Measurements from ENCODE around the gene SAMD15. TPM values are rescaled to one million over a fixed set of nuclear protein-coding genes. Genes with fewer than 3 reads are reported as not detected.

Gene SAMD15
- total RNA-seq, 1 experiment from 2014 or later = 1.4 TPM

GRCh38 chr14:77424862-77425261, 47.7 kb downstream of the SAMD15 start:
- in situ Hi-C loops (cut with HindIII; ENCODE audit: low pct_unique_long_range_greater_than_20kb, low sequenced_read_pairs) = no loop called here
- no peak for DNase-seq (ENCODE audit: low read depth, low spot score)

GRCh38 chr14:77426396-77426795, 49.2 kb downstream of the SAMD15 start:
- DNase-seq (ENCODE audit: low read depth, low spot score) = no peak
- in situ Hi-C loops (cut with HindIII; ENCODE audit: low pct_unique_long_range_greater_than_20kb, low sequenced_read_pairs) = no loop called here

GRCh38 chr14:77436042-77436441, 58.9 kb downstream of the SAMD15 start:
- DNase-seq (ENCODE audit: low read depth, low spot score) = no peak
- in situ Hi-C loops (cut with HindIII; ENCODE audit: low pct_unique_long_range_greater_than_20kb, low sequenced_read_pairs) = no loop called here

- DNase-seq (ENCODE audit: low read depth, low spot score) = no peak
- in situ Hi-C loops (cut with HindIII; ENCODE audit: low pct_unique_long_range_greater_than_20kb, low sequenced_read_pairs) = no loop called here
Observed at GRCh38 chr14:77438596-77438995, 61.4 kb downstream of the SAMD15 start.

- in situ Hi-C loops (cut with HindIII; ENCODE audit: low pct_unique_long_range_greater_than_20kb, low sequenced_read_pairs) = no loop called here
- no peak for DNase-seq (ENCODE audit: low read depth, low spot score)
Observed at GRCh38 chr14:77439861-77440260, 62.7 kb downstream of the SAMD15 start.

Other genes with a start within 250 kb of the SAMD15 start
- gene ZDHHC22, start 235.6 kb upstream of the SAMD15 start, total RNA-seq (2014; rRNA removed; shearing (Covaris generic)) = 0.08 and 0.13 TPM in 2 replicates
- 0.48 and 0.66 TPM in 2 replicates for gene TMEM63C, start 195.6 kb upstream of the SAMD15 start, total RNA-seq (2014; rRNA removed; shearing (Covaris generic))
- not detected in 2 replicates for gene NGB, start 106.2 kb upstream of the SAMD15 start, total RNA-seq (2014; rRNA removed; shearing (Covaris generic))
- 22.2 and 23.8 TPM in 2 replicates for gene POMT2, start 56.5 kb upstream of the SAMD15 start, total RNA-seq (2014; rRNA removed; shearing (Covaris generic))
- 51.3 and 67.4 TPM in 2 replicates for gene GSTZ1, start 56.3 kb upstream of the SAMD15 start, total RNA-seq (2014; rRNA removed; shearing (Covaris generic))
- 22.2 and 22.6 TPM in 2 replicates for gene TMED8, start 285 bp upstream of the SAMD15 start, total RNA-seq (2014; rRNA removed; shearing (Covaris generic))
- gene NOXRED1, start 46.1 kb downstream of the SAMD15 start, total RNA-seq (2014; rRNA removed; shearing (Covaris generic)) = 0.21 and 0.24 TPM in 2 replicates
- gene VIPAS39, start 80.2 kb downstream of the SAMD15 start, total RNA-seq (2014; rRNA removed; shearing (Covaris generic)) = 21.8 and 26.4 TPM in 2 replicates
- gene AHSA1, start 80.7 kb downstream of the SAMD15 start, total RNA-seq (2014; rRNA removed; shearing (Covaris generic)) = 192 and 196 TPM in 2 replicates
- gene ISM2, start 121.4 kb downstream of the SAMD15 start, total RNA-seq (2014; rRNA removed; shearing (Covaris generic)) = 0.19 and 0.79 TPM in 2 replicates
- 16.1 and 16.6 TPM in 2 replicates for gene SPTLC2, start 239.3 kb downstream of the SAMD15 start, total RNA-seq (2014; rRNA removed; shearing (Covaris generic))